Erythroblast (primary cell): Measurements from ENCODE around the gene ARHGAP24.

ENCODE experiments used
- GATA1 ChIP-seq: IDR thresholded peaks from 2 replicates; pipeline ENCODE4 v1.6.1; 2011; ENCODE audit warnings: low read depth, mild to moderate bottlenecking, control low read depth, low read length, moderate library complexity
- POLR2A ChIP-seq: IDR thresholded peaks from 2 replicates; pipeline ENCODE4 v1.6.1; 2011; ENCODE audit warnings: mild to moderate bottlenecking, low read length

GRCh38 chr4:85762529-85762871 lies 287.6 kb downstream of the ARHGAP24 start:
- TF ChIP-seq POLR2A (no peak), GATA1 (no peak)
